HG03135 (cell line): ENCODE results near the gene ATXN7L1.

Experiments used
- ATAC-seq: cut with Tn5 transposase; IDR thresholded peaks from one replicate; pipeline ENCODE4 v1.9.1; 2021; ENCODE audit warnings: mild to moderate bottlenecking, moderate library complexity; ENCODE audit not compliant: unreplicated experiment

The ATXN7L1 gene

GRCh38 chr7:105782391-105783042 lies 93.9 kb downstream of the ATXN7L1 start:
- no peak for ATAC-seq

- no peak for ATAC-seq
Observed at GRCh38 chr7:105779856-105780780, 96.3 kb downstream of the ATXN7L1 start.

DNA sequence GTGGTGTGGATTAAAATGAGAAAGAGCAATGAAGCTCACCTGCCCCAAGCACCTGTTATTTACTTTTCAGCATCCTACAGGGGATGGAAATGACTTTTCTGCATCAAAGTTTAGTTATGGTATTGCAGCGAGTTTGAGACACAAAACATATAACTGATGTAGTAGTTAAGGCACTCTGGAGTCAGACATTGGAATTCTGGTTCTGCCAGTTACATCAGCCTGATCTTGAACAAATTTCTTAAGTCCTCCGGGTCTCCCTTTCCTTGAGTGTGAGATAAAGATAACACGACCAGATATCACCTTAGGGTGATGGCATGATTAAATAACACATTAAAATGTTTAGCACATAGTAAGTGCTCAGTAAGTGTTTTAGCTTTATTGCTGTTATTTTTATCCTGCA lies 97.4 kb downstream of the ATXN7L1 start:
- ATAC-seq = no peak

DNA sequence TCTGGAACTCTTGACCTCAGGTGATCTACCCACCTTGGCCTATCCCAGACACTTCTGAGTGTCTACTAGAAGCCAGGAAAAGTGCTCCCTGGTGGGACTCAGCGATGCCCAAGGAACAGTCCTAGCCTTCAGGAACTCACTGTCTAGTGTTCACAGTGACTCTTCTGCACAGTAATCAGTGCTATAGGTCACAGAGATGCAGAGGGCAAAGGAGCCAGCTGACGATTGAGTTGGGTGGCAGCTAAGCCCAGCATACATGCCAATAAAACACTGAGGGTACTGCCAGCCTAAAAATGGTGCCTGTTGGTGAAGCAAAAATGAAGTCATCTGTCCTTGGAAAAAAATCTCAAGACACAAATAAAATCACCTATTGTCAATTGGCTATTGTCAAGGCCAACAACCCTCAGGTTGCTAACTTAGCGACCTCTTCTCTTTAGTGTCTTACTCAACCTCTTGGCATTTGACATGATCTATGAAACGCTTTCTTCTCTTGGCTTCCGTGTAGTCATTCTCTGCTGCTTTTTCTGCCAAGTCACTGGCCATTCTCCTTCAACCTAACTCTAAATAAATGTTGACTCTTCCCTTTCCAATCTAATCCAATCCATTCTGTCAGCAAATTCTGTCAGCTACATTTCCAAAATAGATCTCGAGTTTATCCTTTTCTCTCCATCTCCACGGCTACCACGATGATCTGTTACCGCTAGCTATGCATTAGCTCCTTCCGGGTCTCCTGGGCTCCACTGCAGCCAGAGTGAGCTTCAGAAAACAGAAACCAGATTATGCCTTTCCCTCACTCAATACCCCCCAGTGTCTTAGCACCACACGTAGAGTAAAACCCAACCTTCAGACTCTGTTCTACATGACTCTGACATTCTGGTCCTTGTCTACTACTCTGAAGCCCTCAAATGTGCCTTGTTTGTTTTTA lies 99.2 kb downstream of the ATXN7L1 start:
- ATAC-seq = no peak

DNA sequence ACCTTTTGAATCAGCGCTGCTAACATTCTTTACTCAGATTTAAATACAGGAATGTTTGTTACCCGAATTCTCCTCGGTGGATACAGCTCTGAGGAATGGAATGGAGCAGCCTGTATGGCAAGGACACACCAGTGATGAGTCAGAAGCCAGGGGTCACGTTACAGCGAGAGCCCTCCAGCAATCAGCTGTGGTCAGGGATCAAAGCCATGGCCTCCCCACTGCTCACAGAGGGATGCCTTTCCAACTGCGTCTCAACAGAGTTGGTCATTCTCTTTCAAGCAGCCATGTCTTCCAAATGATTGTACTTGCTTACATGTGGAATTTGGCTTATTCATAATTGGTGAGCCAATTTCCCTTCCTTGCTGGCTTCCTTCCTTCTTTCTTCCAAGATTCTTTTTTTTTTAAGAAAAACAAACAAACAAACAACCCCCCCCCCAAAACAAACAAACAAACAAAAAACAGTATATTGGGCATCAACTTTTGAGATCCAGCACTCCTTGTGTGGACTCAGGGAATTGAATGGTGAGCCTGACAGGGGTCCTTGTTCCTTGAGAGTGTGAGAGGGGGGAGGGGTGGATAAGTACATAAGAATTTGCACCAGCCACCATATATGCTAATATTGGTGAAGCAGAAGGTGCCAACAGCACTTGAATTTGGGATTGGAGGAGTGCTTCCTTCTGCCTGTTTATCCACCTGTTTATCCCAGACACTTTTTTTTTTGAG lies 100.2 kb downstream of the ATXN7L1 start:
- ATAC-seq = no peak

- ATAC-seq = no peak
Observed at GRCh38 chr7:105775580-105775979, 100.8 kb downstream of the ATXN7L1 start.

GRCh38 chr7:105773030-105773460 lies 103.4 kb downstream of the ATXN7L1 start:
- ATAC-seq = no peak

GRCh38 chr7:105769901-105770628 lies 106.3 kb downstream of the ATXN7L1 start:
- ATAC-seq = no peak

- ATAC-seq = no peak
Observed at GRCh38 chr7:105768898-105769507, 107.4 kb downstream of the ATXN7L1 start.

DNA sequence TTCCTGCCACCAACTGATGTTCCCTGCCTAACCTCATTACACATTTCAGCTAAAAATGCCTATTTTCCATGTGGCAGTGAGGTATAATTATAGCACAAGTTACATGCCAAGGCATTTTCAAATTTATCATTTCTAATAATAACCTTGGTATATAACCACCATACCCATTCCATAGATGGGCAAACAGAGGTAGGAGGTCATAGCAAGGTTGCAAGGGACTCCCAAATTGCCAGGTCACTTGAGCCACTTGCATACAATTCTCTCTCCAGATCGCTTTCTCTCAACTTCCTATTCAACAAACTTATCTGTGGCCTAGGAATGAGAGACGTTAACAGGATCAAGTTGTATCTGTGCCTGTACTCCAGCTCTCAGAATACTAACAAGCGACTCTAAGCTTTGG lies 108.3 kb downstream of the ATXN7L1 start:
- ATAC-seq = no peak

- no peak for ATAC-seq
Observed at GRCh38 chr7:105766421-105767073, 109.9 kb downstream of the ATXN7L1 start.

DNA sequence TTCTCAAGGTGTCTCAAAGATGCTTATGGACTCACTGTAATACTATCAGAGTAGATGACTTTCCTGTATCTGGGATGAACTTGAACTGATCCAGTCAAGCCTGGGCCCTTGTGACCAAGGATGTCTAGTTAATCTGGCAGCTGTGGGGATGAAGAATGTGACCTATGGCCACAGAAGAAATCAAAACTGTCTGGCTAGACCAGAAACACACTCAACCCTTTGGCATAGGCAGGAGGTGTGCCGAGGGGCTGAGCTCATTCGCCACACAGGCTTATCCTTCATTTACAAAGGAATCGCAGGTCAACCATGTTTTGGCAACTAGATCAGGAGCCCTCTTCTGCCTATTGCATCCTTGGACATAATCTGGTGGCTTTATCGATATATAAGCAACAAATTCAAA lies 110.6 kb downstream of the ATXN7L1 start:
- ATAC-seq = no peak

GRCh38 chr7:105764506-105764905 lies 111.9 kb downstream of the ATXN7L1 start:
- no peak for ATAC-seq

DNA sequence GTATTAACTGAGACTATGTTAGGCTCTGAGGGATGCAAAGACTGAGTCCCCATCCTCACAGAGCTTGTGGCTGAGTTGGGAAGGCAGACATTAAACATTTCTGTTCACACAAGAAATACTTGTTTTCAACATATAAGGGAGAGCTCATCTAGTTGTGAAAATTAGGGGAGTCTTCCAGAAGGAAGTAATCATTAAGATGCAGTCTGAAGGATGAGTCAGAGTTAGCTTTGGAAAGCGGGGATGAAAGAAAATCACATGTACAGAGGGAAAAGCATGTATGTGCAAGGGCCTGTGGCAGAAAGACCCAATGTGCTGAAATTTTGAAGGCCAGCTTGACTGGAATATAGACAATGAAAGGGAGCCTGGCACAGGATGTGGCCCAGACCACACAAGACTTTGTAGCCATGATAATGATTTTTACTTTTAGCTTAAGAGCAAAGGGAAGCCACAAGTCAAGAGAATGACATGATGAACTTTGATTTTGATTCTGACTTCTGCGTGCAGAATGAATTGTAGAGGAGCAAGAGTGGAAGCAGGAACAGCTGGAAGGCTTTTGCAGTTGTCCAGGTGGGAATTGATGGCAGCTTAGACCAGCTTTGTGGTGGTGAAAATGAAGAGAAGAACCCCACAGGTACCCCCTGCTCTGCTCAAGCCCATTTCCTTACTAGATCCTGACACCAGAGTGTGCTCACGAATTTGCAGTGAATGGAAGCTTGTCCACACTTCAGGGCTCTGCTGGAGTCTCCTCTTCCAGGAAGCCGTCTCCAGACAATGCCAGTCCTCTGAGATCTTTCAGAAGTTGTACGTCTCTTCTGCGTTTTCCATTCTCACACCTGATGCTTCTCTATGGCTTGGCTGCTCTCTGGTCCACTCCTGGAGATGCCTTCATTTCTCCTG lies 115.6 kb downstream of the ATXN7L1 start:
- ATAC-seq = no peak

DNA sequence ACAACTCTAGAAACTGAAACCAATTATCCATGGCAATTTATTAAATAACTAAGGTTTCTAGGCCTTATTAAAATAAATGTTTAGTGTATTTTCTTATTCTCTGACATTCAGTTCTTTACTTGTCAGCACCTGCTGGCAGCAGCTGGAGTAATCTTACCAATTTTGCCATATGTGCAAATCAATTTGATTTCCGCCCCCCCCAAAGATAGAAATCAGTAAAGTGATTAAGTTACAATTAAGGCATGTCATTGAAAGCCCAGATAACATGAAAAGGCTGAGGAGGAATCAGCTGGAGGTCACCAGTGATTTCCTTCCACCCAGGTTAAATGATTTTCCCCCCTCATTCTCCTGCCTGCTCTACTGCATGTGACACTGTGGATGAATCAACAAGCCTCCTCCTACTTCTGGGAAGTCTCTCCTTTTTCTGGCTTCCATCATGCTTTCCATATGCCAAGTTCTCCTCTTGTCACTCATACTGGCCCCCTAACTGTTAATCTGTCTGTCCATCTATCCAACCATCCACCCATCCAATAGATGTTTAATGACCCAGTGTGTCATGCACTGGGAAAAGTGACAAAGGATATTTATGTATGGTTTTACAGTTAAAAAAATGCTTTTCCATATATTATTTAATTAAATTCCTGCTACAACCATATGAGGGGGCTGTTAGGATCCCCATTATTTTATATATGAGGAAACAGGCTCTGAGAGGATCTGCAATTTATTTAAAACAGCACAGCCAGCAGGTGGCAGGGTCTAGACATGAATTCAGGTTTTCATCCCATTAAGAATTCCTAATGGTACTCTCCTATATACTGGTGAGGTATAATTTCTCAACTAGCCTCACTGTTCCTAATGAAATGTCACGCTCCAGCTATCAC lies 116.5 kb downstream of the ATXN7L1 start:
- no peak for ATAC-seq

DNA sequence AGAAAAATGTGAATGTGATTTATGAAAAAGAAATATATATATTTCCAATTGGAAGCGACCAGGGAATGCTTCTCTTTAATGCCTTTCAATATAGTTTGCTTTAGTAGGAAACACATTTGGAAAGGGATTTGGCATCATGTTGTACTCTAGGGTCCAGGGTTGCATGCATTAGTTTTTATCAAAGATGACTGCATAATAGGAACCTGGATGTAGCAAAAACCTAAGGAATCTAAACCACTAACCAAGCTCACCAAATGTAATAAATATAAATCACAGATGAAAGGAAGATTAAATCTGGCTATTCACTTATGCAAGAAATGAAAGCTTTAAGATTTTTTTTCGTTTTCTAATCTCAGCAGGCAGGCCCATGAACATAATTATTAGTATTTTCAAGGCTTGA lies 120.0 kb downstream of the ATXN7L1 start:
- no peak for ATAC-seq
